Smooth muscle cell (in vitro differentiated cells): ENCODE measurements around the gene NTF4. TPM values are rescaled to one million over a fixed set of nuclear protein-coding genes. Genes with fewer than 3 reads are reported as not detected.
A peak's percentile ranks its signal among the peaks of the same experiment; 100 is the strongest.

Experiments
- DNase-seq: peaks from one replicate; lab custom pipeline; 2025; ENCODE audit not compliant: unreplicated experiment; lab: John Stamatoyannopoulos, UW
- H2AFZ ChIP-seq: fragments of 200-600 bp; sonication (generic); 2 replicates; pipeline ENCODE4 v1.6.0; 2016; ENCODE audit warnings: antibody characterized with exemption, low read depth, mild to moderate bottlenecking
- H3F3A ChIP-seq: fragments of 200-600 bp; sonication (generic); 2 replicates; pipeline ENCODE4 v1.6.0; 2017; ENCODE audit warnings: antibody characterized with exemption, low read depth
- H3K27ac ChIP-seq: fragments of 200-600 bp; sonication (generic); 2 replicates; pipeline ENCODE4 v1.5.1; 2016; ENCODE audit warnings: low read depth, mild to moderate bottlenecking
- H3K27me3 ChIP-seq: fragments of 200-600 bp; sonication (generic); 2 replicates; pipeline ENCODE4 v1.6.1; 2016; ENCODE audit warnings: low read depth, mild to moderate bottlenecking
- H3K36me3 ChIP-seq: fragments of 200-600 bp; sonication (generic); 2 replicates; pipeline ENCODE4 v1.5.1; 2016; ENCODE audit warnings: low read depth
- H3K4me1 ChIP-seq: fragments of 200-600 bp; sonication (generic); 2 replicates; pipeline ENCODE4 v1.5.1; 2016; ENCODE audit warnings: low read depth
- H3K4me2 ChIP-seq: fragments of 200-600 bp; sonication (generic); 2 replicates; pipeline ENCODE4 v1.6.0; 2016; ENCODE audit warnings: mild to moderate bottlenecking
- H3K4me3 ChIP-seq: fragments of 200-600 bp; sonication (generic); 2 replicates; pipeline ENCODE4 v1.5.1; 2016; ENCODE audit warnings: mild to moderate bottlenecking
- H3K79me2 ChIP-seq: fragments of 200-600 bp; sonication (generic); 2 replicates; pipeline ENCODE4 v1.6.0; 2016; ENCODE audit warnings: low read depth, mild to moderate bottlenecking
- H3K9ac ChIP-seq: fragments of 200-600 bp; sonication (generic); 2 replicates; pipeline ENCODE4 v1.6.0; 2016; ENCODE audit warnings: low read depth
- H3K9me3 ChIP-seq: fragments of 200-600 bp; sonication (generic); replicated peaks from 2 replicates; pipeline ENCODE4 v1.5.1; 2016; ENCODE audit warnings: low read depth
- H4K20me1 ChIP-seq: fragments of 200-600 bp; sonication (generic); 2 replicates; pipeline ENCODE4 v1.6.0; 2016; ENCODE audit warnings: low read depth
- WGBS: methylation state at CpG from one replicate; pipeline ENCODE4 v1.1.7; 2016; ENCODE audit warnings: low lambda C conversion rate; 5-methylcytosine and 5-hydroxymethylcytosine counted together
- polyA plus RNA-seq: library from polyadenylated mRNA; unstranded; fragments of >200 nt; fragmentation: Nextera tagmentation; extraction: Ambion mirVana; gene quantifications from 2 replicates; pipeline ENCODE4 v1.2.1, GENCODE V29; 2016
- total RNA-seq: library from RNA; depleted of rRNA; stranded (reverse); fragments of >200 nt; gene quantifications from 2 replicates; pipeline ENCODE4 v1.2.3, GENCODE V29; 2014
- TF ChIP-seq, protein P1 (sequence below): fragments of 200-600 bp; sonication (generic); IDR thresholded peaks from 2 replicates; pipeline ENCODE4 v1.5.1; 2017; ENCODE audit warnings: borderline replicate concordance, mild to moderate bottlenecking, antibody characterized with exemption; ENCODE audit not compliant: insufficient read depth, poor library complexity, severe bottlenecking

Gene NTF4
- total and polyA plus RNA-seq, 2 experiments from 2014 or later: 1.4 to 1.8 TPM

DNA sequence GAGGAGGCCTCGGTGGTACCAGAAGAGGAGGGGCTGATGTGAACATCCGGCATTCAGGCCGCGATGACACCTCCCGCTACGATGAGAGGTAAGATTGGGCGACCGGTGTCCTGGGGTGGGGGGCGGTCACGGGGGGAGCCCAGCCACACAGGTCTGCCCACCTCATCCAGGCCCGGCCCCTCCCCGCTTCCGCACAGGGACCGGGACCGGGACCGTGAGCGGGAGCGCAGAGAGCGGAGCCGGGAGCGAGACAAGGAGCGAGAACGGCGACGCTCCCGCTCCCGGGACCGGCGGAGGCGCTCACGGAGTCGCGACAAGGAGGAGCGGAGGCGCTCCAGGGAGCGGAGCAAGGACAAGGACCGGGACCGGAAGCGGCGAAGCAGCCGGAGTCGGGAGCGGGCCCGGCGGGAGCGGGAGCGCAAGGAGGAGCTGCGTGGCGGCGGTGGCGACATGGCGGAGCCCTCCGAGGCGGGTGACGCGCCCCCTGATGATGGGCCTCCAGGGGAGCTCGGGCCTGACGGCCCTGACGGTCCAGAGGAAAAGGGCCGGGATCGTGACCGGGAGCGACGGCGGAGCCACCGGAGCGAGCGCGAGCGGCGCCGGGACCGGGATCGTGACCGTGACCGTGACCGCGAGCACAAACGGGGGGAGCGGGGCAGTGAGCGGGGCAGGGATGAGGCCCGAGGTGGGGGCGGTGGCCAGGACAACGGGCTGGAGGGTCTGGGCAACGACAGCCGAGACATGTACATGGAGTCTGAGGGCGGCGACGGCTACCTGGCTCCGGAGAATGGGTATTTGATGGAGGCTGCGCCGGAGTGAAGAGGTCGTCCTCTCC lies 43.2 kb upstream of the NTF4 start:
- no peak for DNase-seq
- WGBS: 97% methylated on average over 68 of the region's 93 CpGs
- Histone ChIP-seq H3K79me2 (peaks cover 3% of the 10 kb centered on the region), H4K20me1 (peaks cover 64% of the 10 kb centered on the region), H2AFZ (no peak overlapping the region), H3K4me1 (peaks cover 4% of the 10 kb centered on the region), H3F3A (peaks cover 24% of the 10 kb centered on the region), H3K4me3 (no peak overlapping the region), H3K4me2 (no peak overlapping the region), H3K27ac (no peak overlapping the region), H3K36me3 (no peaks in the 10 kb centered on the region), H3K27me3 (no peaks in the 10 kb centered on the region), H3K9ac (no peak overlapping the region), H3K9me3 (no peaks in the 10 kb centered on the region)
- TF ChIP-seq, protein P1, sequence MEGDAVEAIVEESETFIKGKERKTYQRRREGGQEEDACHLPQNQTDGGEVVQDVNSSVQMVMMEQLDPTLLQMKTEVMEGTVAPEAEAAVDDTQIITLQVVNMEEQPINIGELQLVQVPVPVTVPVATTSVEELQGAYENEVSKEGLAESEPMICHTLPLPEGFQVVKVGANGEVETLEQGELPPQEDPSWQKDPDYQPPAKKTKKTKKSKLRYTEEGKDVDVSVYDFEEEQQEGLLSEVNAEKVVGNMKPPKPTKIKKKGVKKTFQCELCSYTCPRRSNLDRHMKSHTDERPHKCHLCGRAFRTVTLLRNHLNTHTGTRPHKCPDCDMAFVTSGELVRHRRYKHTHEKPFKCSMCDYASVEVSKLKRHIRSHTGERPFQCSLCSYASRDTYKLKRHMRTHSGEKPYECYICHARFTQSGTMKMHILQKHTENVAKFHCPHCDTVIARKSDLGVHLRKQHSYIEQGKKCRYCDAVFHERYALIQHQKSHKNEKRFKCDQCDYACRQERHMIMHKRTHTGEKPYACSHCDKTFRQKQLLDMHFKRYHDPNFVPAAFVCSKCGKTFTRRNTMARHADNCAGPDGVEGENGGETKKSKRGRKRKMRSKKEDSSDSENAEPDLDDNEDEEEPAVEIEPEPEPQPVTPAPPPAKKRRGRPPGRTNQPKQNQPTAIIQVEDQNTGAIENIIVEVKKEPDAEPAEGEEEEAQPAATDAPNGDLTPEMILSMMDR: no peak

DNA sequence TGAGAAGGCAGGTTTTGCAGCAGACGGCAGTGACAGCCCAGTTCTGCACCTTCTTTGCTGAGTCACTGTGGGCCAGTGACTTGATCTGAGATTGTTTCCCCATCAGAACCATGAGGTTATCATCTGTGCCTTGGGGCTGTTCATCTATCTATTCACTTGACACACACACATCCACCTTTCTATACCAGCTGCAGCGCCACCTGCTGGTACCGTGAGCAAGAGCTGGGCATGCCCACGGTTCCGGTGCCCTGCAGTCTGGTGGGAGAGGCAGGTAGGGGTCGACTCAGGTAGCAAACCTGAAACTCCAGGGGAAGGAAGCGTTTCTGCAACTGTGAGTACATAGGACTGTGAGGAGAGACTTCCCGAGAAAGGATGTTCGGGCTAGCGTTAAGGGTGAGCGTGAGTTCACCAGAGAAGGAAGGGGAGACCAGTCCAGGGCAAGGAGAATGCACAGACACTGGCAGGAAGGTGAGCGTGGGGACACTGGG lies 42.1 kb upstream of the NTF4 start:
- Histone ChIP-seq H2AFZ (no peak overlapping the region), H3K4me3 (no peak overlapping the region), H3K27me3 (no peaks in the 10 kb centered on the region), H3K9ac (no peak overlapping the region), H3K36me3 (no peaks in the 10 kb centered on the region), H3K4me2 (no peak overlapping the region), H3F3A (peaks cover 24% of the 10 kb centered on the region), H4K20me1 (peaks cover 72% of the 10 kb centered on the region), H3K27ac (no peak overlapping the region), H3K79me2 (peaks cover 3% of the 10 kb centered on the region), H3K4me1 (peaks cover 4% of the 10 kb centered on the region), H3K9me3 (no peaks in the 10 kb centered on the region)
- WGBS: 76% methylated on average over 12 of the region's 12 CpGs
- no peak for DNase-seq
- TF ChIP-seq, protein P1: peak; percentile 78

DNA sequence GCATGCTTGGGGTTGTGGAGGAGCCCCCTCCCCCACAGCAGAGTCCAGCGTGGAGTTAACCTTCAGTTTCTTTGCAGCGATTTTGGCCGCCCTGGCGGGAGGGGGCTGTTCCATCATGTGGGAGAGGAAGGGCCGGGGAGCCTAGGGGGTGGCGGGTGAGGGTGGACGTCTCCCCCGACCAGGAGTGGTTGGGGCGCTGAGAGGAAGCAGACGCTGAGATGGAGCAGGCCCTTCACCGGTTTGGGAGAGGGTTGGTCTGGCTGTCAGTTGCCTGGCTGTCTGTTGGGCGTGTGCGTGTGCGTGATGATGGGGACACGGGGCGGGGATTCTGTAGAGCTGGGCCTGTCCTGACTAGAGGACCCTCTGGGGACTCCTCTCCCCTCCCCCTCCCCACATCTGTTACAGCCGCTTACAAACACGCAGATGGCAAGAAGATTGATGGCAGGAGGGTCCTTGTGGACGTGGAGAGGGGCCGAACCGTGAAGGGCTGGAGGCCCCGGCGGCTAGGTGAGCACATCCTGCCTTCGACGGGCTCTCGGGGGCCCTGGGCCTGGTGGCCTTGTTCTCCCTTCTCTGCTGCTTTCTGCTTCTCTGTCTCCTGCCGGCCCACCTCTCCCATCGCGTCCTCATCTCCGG lies 39.7 kb upstream of the NTF4 start:
- Histone ChIP-seq H3K4me2 (no peak overlapping the region), H3K9me3 (no peaks in the 10 kb centered on the region), H3K4me3 (no peak overlapping the region), H3F3A (peaks cover 13% of the 10 kb centered on the region), H2AFZ (no peak overlapping the region), H4K20me1 (peaks cover 81% of the 10 kb centered on the region), H3K36me3 (no peaks in the 10 kb centered on the region), H3K27ac (no peak overlapping the region), H3K27me3 (no peaks in the 10 kb centered on the region), H3K79me2 (peaks cover 8% of the 10 kb centered on the region), H3K9ac (no peak overlapping the region), H3K4me1 (no peaks in the 10 kb centered on the region)
- 95% methylated on average over 25 of the region's 30 CpGs for WGBS
- no peak for DNase-seq
- TF ChIP-seq, protein P1: no peak
